HG03066 (cell line): ENCODE results near the gene CDHR2.
"Not testable (repeated sequence)": the region's sequence is repeated elsewhere in the genome, so short reads cannot be mapped to it uniquely, and the experiment has no call there.

ENCODE experiments used
- ATAC-seq: cut with Tn5 transposase; IDR thresholded peaks from one replicate; pipeline ENCODE4 v1.9.1; 2021; ENCODE audit warnings: low read depth; ENCODE audit not compliant: unreplicated experiment

The CDHR2 gene

DNA sequence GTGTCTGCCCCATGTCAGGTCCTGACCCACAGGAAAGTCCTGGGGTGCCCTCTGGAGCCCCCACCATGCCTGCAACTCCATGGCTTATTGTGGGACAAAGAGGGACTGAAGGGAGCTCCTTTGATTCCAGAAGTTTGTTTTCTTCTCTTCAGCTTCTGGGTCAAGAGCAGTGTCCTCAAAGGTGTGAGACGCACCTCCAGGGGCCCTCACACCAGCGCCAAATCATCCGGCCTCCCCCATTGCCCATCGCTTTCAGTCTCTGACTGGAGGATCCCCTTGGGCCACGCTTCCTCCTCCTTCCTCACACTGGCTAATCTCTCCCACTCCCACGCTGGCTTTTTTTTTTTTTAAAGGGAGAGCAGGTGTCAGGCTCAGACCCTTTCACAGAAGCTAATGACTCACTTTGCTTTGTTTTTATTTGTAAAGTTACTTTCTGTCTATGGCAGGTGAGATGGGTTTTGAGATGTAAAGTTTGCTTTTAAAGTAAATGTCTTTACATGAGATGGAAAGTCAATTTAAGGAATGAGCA is 16.7 kb downstream of the CDHR2 start:
- ATAC-seq = no peak

- no peak for ATAC-seq
Measured at GRCh38 chr5:176568657-176569056, 19.5 kb downstream of the CDHR2 start.

- no peak for ATAC-seq
Measured at GRCh38 chr5:176570044-176570443, 20.9 kb downstream of the CDHR2 start.

DNA sequence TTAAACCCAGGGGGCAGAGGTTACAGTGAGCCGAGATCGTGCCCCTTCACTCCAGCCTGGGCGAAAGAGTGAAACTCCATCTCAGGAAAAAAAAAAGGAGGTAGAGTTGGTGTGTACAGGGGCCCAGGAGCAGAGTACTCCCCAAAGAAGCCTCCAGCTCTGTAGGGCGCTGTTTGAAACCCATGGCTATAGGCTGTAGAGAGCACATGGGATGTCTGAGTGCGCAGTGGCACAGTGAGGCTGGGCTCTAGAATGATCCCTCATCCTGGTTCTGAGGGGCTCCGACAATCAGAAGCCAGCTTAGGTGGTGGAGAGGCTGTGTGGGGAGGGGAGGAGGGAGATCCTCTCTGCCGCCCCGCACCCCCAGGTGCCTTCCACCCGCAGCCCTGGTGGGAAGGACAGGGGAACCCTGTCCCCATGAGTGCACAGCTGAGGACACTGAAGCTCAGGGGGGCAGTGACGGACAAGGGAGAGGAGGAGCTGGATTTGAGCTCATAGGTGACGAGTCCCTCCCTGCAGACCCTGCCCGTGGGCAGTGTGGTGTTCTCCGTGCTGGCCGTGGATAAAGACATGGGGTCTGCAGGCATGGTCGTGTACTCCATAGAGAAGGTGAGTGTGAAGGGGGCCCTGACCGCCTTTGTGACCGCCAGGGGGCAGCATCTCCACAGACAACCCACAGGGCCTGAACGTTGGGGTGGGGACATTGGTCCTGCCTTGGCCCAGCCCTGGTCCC is 24.6 kb downstream of the CDHR2 start:
- ATAC-seq = no peak

- ATAC-seq = no peak
Measured at GRCh38 chr5:176574297-176574591, 25.1 kb downstream of the CDHR2 start.

DNA sequence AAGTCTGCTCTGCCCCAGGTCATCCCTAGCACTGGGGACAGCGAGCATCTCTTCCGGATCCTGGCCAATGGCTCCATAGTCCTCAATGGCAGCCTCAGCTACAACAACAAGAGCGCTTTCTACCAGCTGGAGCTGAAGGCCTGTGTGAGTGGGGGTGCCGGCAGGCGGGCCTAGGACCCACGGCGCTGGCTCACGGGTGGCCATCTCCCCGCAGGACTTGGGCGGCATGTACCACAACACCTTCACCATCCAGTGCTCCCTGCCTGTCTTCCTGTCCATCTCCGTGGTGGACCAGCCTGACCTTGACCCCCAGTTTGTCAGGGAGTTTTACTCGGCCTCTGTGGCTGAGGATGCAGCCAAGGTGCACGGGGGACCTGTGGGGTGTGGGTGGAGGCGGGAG is 25.9 kb downstream of the CDHR2 start:
- no peak for ATAC-seq

GRCh38 chr5:176575488-176576422 is 26.6 kb downstream of the CDHR2 start:
- ATAC-seq = no peak

GRCh38 chr5:176577312-176578176 is 28.4 kb downstream of the CDHR2 start:
- ATAC-seq = no peak

DNA sequence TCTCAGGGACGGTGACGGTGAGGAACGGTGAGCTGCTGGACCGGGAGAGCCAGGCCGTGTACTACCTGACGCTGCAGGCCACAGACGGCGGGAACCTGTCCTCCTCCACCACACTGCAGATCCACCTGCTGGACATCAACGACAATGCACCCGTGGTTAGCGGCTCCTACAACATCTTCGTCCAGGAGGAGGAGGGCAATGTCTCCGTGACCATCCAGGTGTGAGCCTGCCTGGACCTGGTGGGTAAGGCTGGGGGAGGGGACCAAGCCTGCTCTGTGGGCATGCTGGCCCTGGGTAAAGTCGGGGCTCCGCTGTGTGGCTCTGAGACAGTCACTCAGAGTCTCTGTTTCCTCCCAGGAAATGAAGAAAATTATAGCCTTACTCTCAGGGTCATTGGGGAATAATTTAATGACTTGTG is 29.3 kb downstream of the CDHR2 start:
- no peak for ATAC-seq

- ATAC-seq = no peak
Measured at GRCh38 chr5:176579323-176579722, 30.2 kb downstream of the CDHR2 start.

GRCh38 chr5:176581361-176581760 is 32.2 kb downstream of the CDHR2 start:
- no peak for ATAC-seq

- ATAC-seq = no peak
Measured at GRCh38 chr5:176583076-176583475, 33.9 kb downstream of the CDHR2 start.

DNA sequence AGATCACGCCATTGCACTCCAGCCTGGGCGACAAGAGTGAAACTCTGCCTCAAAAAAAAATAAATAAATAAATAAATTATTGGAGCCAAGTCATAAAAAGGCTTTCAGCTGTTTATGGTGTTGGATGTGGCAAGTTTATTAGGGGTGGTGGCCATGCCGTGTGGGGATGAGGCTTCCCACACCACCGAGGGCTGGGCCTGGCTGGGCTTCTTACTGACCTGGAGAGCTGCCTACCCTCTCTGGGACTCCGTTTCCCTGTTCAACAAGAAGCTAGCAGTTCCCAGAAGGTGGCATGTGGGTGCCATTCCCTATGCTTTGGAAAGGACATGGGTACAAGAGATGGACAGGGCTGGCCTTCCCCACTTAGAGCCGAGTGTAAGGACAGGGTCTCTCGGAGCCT is 38.3 kb downstream of the CDHR2 start:
- no peak for ATAC-seq

DNA sequence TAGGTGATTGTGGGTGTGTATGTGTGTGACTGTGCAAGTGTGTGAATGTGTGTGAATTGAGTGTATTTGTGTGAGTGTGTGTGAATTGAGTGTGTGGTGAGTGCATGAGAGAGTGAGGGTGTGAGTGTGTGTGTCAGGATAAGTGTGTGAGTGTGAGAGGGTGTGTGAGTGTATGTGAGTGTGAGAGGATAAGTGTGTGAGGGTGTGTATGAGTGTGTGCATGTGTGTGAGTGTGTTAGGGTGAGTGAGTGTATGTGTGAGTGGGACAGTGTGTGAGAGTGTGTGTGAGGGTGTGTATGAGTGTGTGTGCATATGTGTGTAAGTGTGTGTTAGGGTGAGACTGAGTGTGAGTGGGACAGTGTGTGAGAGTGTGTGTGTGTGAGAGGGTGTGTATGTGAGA is 39.2 kb downstream of the CDHR2 start:
- no peak for ATAC-seq

- ATAC-seq = no peak
Measured at GRCh38 chr5:176589039-176589769, 40.1 kb downstream of the CDHR2 start.

DNA sequence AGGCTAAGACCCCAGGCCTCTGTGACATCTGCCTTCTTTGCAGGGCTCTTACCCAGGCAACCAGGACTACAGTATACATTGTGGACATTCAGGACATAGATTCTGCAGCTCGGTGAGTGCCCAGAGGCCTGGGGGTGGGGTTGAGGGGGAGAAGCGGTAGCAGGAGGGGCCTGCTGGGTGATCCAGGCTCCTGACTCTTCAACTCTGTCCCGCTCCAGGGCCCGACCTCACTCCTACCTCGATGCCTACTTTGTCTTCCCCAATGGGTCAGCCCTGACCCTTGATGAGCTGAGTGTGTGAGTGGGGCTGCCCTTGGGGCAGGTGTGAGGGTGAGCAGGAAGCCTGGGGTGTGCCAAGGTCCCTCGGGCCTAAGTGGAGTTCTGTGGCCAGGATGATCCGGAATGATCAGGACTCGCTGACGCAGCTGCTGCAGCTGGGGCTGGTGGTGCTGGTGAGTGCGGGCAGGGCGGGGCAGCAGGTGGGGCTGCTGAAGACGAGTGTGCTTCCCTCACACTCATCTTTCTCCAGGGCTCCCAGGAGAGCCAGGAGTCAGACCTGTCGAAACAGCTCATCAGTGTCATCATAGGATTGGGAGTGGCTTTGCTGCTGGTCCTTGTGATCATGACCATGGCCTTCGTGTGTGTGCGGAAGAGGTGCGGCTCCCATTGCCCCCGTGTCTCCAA is 41.0 kb downstream of the CDHR2 start:
- ATAC-seq = no peak

DNA sequence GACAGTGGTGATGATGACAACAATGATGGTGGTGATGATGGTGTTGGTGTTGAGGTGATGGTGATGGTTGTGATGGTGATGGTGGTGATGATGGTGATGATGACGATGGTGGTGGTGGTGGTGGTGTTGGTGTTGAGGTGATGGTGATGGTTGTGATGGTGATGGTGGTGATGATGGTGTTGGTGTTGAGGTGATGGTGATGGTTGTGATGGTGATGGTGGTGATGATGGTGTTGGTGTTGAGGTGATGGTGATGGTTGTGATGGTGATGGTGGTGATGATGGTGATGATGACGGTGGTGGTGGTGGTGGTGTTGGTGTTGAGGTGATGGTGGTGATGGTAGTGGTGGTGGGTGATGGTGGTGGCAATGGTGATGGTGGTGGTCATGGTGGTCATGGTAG is 42.5 kb downstream of the CDHR2 start:
- ATAC-seq = not testable (repeated sequence)

- no peak for ATAC-seq
Measured at GRCh38 chr5:176592573-176592972, 43.4 kb downstream of the CDHR2 start.

DNA sequence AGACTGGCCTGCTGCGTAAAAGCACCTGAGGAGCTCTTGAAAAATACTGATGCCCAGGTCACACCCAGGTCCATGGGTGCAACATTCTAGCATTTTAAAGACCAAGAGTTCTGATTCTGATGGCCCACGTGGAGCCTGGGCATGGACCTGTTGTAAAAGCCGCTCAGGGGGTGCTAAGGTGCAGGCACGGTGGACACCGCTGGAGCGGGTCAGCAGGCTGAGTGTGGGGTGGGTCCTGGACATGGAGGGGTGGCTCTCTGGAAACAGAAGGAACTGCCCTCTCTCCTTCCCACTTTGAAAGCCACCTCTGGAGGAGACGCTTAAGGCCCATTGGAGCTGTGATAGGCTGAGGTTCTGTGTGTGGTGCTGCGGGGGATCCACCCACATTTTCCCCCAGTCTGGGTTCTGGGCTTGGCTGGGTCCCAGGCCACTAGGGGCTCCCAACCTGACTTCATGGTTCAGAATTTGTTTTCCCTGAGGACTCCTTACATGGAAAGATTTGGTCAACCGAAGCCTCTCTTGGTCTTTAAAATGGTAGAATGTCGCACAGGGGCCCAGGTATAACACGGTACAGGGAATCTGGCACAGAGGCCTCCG is 44.2 kb downstream of the CDHR2 start:
- ATAC-seq = no peak
